HepG2 (cell line): ENCODE data around the gene MROH2A. TPM values are rescaled to one million over a fixed set of nuclear protein-coding genes. Genes with fewer than 3 reads are reported as not detected.

Source experiments
- BCL3 ChIP-seq: sonication (generic); formaldehyde crosslinking; IDR thresholded peaks from 2 replicates; pipeline ENCODE4 v1.5.1; 2020; ENCODE audit warnings: mild to moderate bottlenecking, missing genetic modification reagents, moderate library complexity
- ESRRA ChIP-seq: sonication (generic); formaldehyde crosslinking; IDR thresholded peaks from 2 replicates; pipeline ENCODE4 v1.5.1; 2020; ENCODE audit warnings: mild to moderate bottlenecking, low read depth, missing genetic modification reagents
- FOXK1 ChIP-seq: sonication (generic); formaldehyde crosslinking; IDR thresholded peaks from 2 replicates; pipeline ENCODE4 v1.4.0; 2020; ENCODE audit warnings: low read depth, missing genetic modification reagents, borderline replicate concordance
- GMEB1 ChIP-seq: sonication (generic); formaldehyde crosslinking; IDR thresholded peaks from 2 replicates; pipeline ENCODE4 v1.5.1; 2020; ENCODE audit warnings: missing genetic modification reagents, mild to moderate bottlenecking, borderline replicate concordance
- GMEB2 ChIP-seq: IDR thresholded peaks from 2 replicates; pipeline ENCODE4 v1.6.1; 2016; ENCODE audit warnings: missing biosample characterization, missing genetic modification reagents, low read depth
- HIC2 ChIP-seq: sonication (generic); formaldehyde crosslinking; IDR thresholded peaks from 2 replicates; pipeline ENCODE4 v1.9.0; 2022; ENCODE audit warnings: low read depth, missing genetic modification reagents
- MAF1 ChIP-seq: sonication (generic); formaldehyde crosslinking; IDR thresholded peaks from 2 replicates; pipeline ENCODE4 v1.5.0; 2020; ENCODE audit warnings: missing genetic modification reagents, borderline replicate concordance
- NFKBIZ ChIP-seq: IDR thresholded peaks from 2 replicates; pipeline ENCODE4 v1.6.1; 2018; ENCODE audit warnings: missing genetic modification reagents, missing compliant biosample characterization
- PHF5A ChIP-seq: IDR thresholded peaks from one replicate; pipeline ENCODE4 v1.6.1; 2018; ENCODE audit warnings: low read depth, missing genetic modification reagents; ENCODE audit not compliant: unreplicated experiment
- ZFP62 ChIP-seq: sonication (generic); formaldehyde crosslinking; IDR thresholded peaks from 2 replicates; pipeline ENCODE4 v1.4.0; 2020; ENCODE audit warnings: missing genetic modification reagents
- ZNF230 ChIP-seq: sonication (generic); formaldehyde crosslinking; IDR thresholded peaks from 2 replicates; pipeline ENCODE4 v1.4.0; 2020; ENCODE audit warnings: mild to moderate bottlenecking, missing genetic modification reagents
- ZNF24 ChIP-seq: fragments of 450-650 bp; IDR thresholded peaks from 2 replicates; pipeline ENCODE4 v1.6.1; 2017; ENCODE audit warnings: antibody characterized with exemption, mild to moderate bottlenecking
- ZNF260 ChIP-seq: sonication (generic); formaldehyde crosslinking; IDR thresholded peaks from 2 replicates; pipeline ENCODE4 v1.4.0; 2020; ENCODE audit warnings: missing genetic modification reagents, low read depth, mild to moderate bottlenecking, borderline replicate concordance
- ZNF292 ChIP-seq: sonication (generic); formaldehyde crosslinking; IDR thresholded peaks from 2 replicates; pipeline ENCODE4 v1.8.1; 2022; ENCODE audit warnings: mild to moderate bottlenecking, low read depth, missing genetic modification reagents, borderline replicate concordance
- ZNF296 ChIP-seq: sonication (generic); formaldehyde crosslinking; conservative IDR thresholded peaks from 2 replicates; pipeline ENCODE4 v1.5.0; 2020; ENCODE audit warnings: mild to moderate bottlenecking, missing genetic modification reagents
- ZNF484 ChIP-seq: sonication (generic); formaldehyde crosslinking; IDR thresholded peaks from 2 replicates; pipeline ENCODE4 v1.5.1; 2020; ENCODE audit warnings: mild to moderate bottlenecking, low read depth, missing genetic modification reagents, borderline replicate concordance
- ZNF746 ChIP-seq: sonication (generic); formaldehyde crosslinking; IDR thresholded peaks from 2 replicates; pipeline ENCODE4 v1.8.0; 2022; ENCODE audit warnings: mild to moderate bottlenecking, missing genetic modification reagents
- polyA plus RNA-seq, 8 experiments: library from polyadenylated mRNA; depleted of rRNA in 3 of 8; stranded (reverse) in 7 of 8; unstranded in 1 of 8; fragments of >200 nt; fragmentation: Illumina TruSeq in 4 of 8; extraction: Trizol in 4 of 8; gene quantifications; 2 replicates each; pipeline versions ENCODE4 v1.2.1 to v1.2.3, GENCODE V29; 2011 to 2016; ENCODE audit warnings: low read depth in 4 of 8, missing spikeins in 1 of 8, mixed read lengths in 1 of 8; ENCODE audit not compliant: insufficient read depth in 1 of 8
- total RNA-seq, 5 experiments: library from RNA; depleted of rRNA; stranded (reverse); fragments of >200 nt; fragmentation: Illumina TruSeq; extraction: Trizol; gene quantifications; 2 replicates each; pipeline ENCODE4 v1.2.3, GENCODE V29; 2016; ENCODE audit warnings: low read depth in 1 of 5

Gene MROH2A
- total and polyA plus RNA-seq, 2 of the 13 experiments (the other 11 are each of a cell fraction or from before 2014, with no cell fraction given): 0.03 to 0.04 TPM

GRCh38 chr2:233756429-233757081, 21.6 kb upstream of the MROH2A start (continued):
- TF ChIP-seq ESRRA (CRISPR knock-in tag): peak; percentile 87
- no peak for TF ChIP-seq ZFP62 (CRISPR knock-in tag)
- TF ChIP-seq BCL3: no peak
- TF ChIP-seq MAF1 (CRISPR knock-in tag): no peak
- peak; percentile 87; the same call in 1 of the 2 replicates for TF ChIP-seq NFKBIZ (CRISPR knock-in tag)
- TF ChIP-seq GMEB1: peak; percentile 27; the same call in 1 of the 2 replicates
- no peak for TF ChIP-seq ZNF292 (CRISPR knock-in tag)
- TF ChIP-seq ZNF260 (CRISPR knock-in tag): no peak
- TF ChIP-seq FOXK1: peak; percentile 93; the same call in 1 of the 2 replicates
- no peak for TF ChIP-seq GMEB2 (CRISPR knock-in tag)
- peak; percentile 62 for TF ChIP-seq PHF5A (CRISPR knock-in tag)
- peak; percentile 54; the same call in 1 of the 2 replicates for TF ChIP-seq ZNF746 (CRISPR knock-in tag)
- no peak for TF ChIP-seq ZNF296 (CRISPR knock-in tag)
- TF ChIP-seq ZNF24: peak; percentile 43; the same call in 1 of the 2 replicates
- 0 out of 2 replicates have a peak, but pooled peaks have one; percentile 26 for TF ChIP-seq ZNF230 (CRISPR knock-in tag)
- peak; percentile 45; the same call in 1 of the 2 replicates for TF ChIP-seq HIC2 (CRISPR knock-in tag)
- TF ChIP-seq ZNF484 (CRISPR knock-in tag): no peak
